ENCODE data around the gene ZZZ3. TPM values are rescaled to one million over a fixed set of nuclear protein-coding genes. Genes with fewer than 3 reads are reported as not detected.
"Not testable (repeated sequence)": the region's sequence is repeated elsewhere in the genome, so short reads cannot be mapped to it uniquely, and the experiment has no call there.

The ZZZ3 gene
- total and polyA plus RNA-seq, 2 donors (not counting 1 experiment from before 2014, with no cell fraction given): 14.4 to 65.7 TPM

- Histone ChIP-seq H2AFZ (ENCODE audit: insufficient read depth, low read depth, low read length, poor library complexity, severe bottlenecking) (no peak overlapping the region), H3K4me3 (ENCODE audit: control extremely low read depth in 1 of 5, extremely low read depth in 1 of 5, insufficient read depth in 1 of 5, low read depth in 2 of 5, low read length in 4 of 5) (no peak overlapping the region), H4K20me1 (ENCODE audit: control insufficient read depth, insufficient read depth, low read length, poor library complexity, severe bottlenecking) (peaks cover 28% of the 10 kb centered on the region), H3K27me3 (replicated peaks in 1 of 4; ENCODE audit: control extremely low read depth in 1 of 4, control insufficient read depth in 3 of 4, insufficient read depth in 4 of 4, low read length in 3 of 4) (no peaks in the 10 kb centered on the region), H3K27ac (ENCODE audit: low read length in 2 of 2) (no peak overlapping the region), H3K9me3 (ENCODE audit: control extremely low read depth in 1 of 3, control insufficient read depth in 2 of 3, insufficient read depth in 1 of 3, low read length in 2 of 3) (no peaks in the 10 kb centered on the region), H3K79me2 (ENCODE audit: control insufficient read depth, insufficient read depth, low read length) (peaks cover 65% of the 10 kb centered on the region), H3K9ac (ENCODE audit: low read length) (no peak overlapping the region), H3K36me3 (replicated peaks in 1 of 2; ENCODE audit: control extremely low read depth in 1 of 2, control insufficient read depth in 1 of 2, extremely low read depth in 1 of 2, insufficient read depth in 2 of 2, low read length in 1 of 2) (no peaks in the 10 kb centered on the region), H3K4me1 (ENCODE audit: control insufficient read depth in 2 of 2, insufficient read depth in 2 of 2, low read length in 2 of 2) (peaks cover 16 to 27% of the 10 kb centered on the region in 2 donors), H3K4me2 (replicated peaks; ENCODE audit: low read depth, low read length, poor library complexity, severe bottlenecking) (no peak overlapping the region)
- no peak overlapping the region for H3K4me3 Mint-ChIP-seq
- intact Hi-C loops (cut with micrococcal nuclease): loop anchor here (5.0 kb wide), 1 partner anchor 1958 kb away; the partner anchor contains the start of gene ACADM
- H3K27me3 Mint-ChIP-seq: no peaks in the 10 kb centered on the region
- TF ChIP-seq CTCF (IDR thresholded peaks at IDR 0.05) (no peak), EZH2 (IDR thresholded peaks at IDR 0.05; ENCODE audit: borderline replicate concordance, insufficient read depth, low read depth, low read length, poor library complexity, severe bottlenecking) (no peak)
- CTCF ChIA-PET: no interaction called here
- no peaks in the 10 kb centered on the region for H3K9me3 Mint-ChIP-seq (ENCODE audit: insufficient read depth)
- H3K4me1 Mint-ChIP-seq: peaks cover 46% of the 10 kb centered on the region
- WGBS (ENCODE audit: insufficient coverage): 87% methylated on average over 2 of the region's 2 CpGs
- POLR2A ChIA-PET: no interaction called here
- H3K27ac Mint-ChIP-seq: no peak overlapping the region
- ATAC-seq (ENCODE audit: low read depth) (no peak), DNase-seq (no peak)
Observed at GRCh38 chr1:77680173-77680572, 2.3 kb downstream of the ZZZ3 start.

- intact Hi-C loops (cut with micrococcal nuclease): no loop called here
- Histone ChIP-seq H2AFZ (ENCODE audit: insufficient read depth, low read depth, low read length, poor library complexity, severe bottlenecking) (no peak overlapping the region), H3K79me2 (ENCODE audit: control insufficient read depth, insufficient read depth, low read length) (peaks cover 77% of the 10 kb centered on the region), H3K4me2 (replicated peaks; ENCODE audit: low read depth, low read length, poor library complexity, severe bottlenecking) (no peak overlapping the region), H3K27ac (ENCODE audit: low read length in 2 of 2) (no peak overlapping the region), H3K4me3 (ENCODE audit: control extremely low read depth in 1 of 5, extremely low read depth in 1 of 5, insufficient read depth in 1 of 5, low read depth in 2 of 5, low read length in 4 of 5) (no peak overlapping the region), H3K4me1 (ENCODE audit: control insufficient read depth in 2 of 2, insufficient read depth in 2 of 2, low read length in 2 of 2) (peaks cover 13 to 23% of the 10 kb centered on the region in 2 donors), H3K36me3 (replicated peaks in 1 of 2; ENCODE audit: control extremely low read depth in 1 of 2, control insufficient read depth in 1 of 2, extremely low read depth in 1 of 2, insufficient read depth in 2 of 2, low read length in 1 of 2) (no peaks in the 10 kb centered on the region), H3K27me3 (replicated peaks in 1 of 4; ENCODE audit: control extremely low read depth in 1 of 4, control insufficient read depth in 3 of 4, insufficient read depth in 4 of 4, low read length in 3 of 4) (no peaks in the 10 kb centered on the region), H3K9me3 (ENCODE audit: control extremely low read depth in 1 of 3, control insufficient read depth in 2 of 3, insufficient read depth in 1 of 3, low read length in 2 of 3) (no peaks in the 10 kb centered on the region), H4K20me1 (ENCODE audit: control insufficient read depth, insufficient read depth, low read length, poor library complexity, severe bottlenecking) (peaks cover 34% of the 10 kb centered on the region), H3K9ac (ENCODE audit: low read length) (no peak overlapping the region)
- ATAC-seq (ENCODE audit: low read depth) (no peak), DNase-seq (no peak)
- no peak overlapping the region for H3K4me3 Mint-ChIP-seq
- peaks cover 43% of the 10 kb centered on the region for H3K4me1 Mint-ChIP-seq
- no peak overlapping the region for H3K27ac Mint-ChIP-seq
- no CpG with 5 or more reads among the region's 5 CpGs for WGBS (ENCODE audit: insufficient coverage)
- ChIA-PET CTCF (no interaction called here), POLR2A (no interaction called here)
- no peaks in the 10 kb centered on the region for H3K27me3 Mint-ChIP-seq
- no peaks in the 10 kb centered on the region for H3K9me3 Mint-ChIP-seq (ENCODE audit: insufficient read depth)
- TF ChIP-seq EZH2 (IDR thresholded peaks at IDR 0.05; ENCODE audit: borderline replicate concordance, insufficient read depth, low read depth, low read length, poor library complexity, severe bottlenecking): no peak
- TF ChIP-seq CTCF (IDR thresholded peaks at IDR 0.05): no peak
Observed at GRCh38 chr1:77678660-77679610, 3.5 kb downstream of the ZZZ3 start.

GRCh38 chr1:77674807-77675206 lies 7.7 kb downstream of the ZZZ3 start:
- no CpG with 5 or more reads among the region's 3 CpGs for WGBS (ENCODE audit: insufficient coverage)
- POLR2A ChIA-PET; H3K27me3 Mint-ChIP-seq; H2AFZ ChIP-seq (ENCODE audit: insufficient read depth, low read depth, low read length, poor library complexity, severe bottlenecking); H3K27me3 ChIP-seq (replicated peaks in 1 of 4; ENCODE audit: control extremely low read depth in 1 of 4, control insufficient read depth in 3 of 4, insufficient read depth in 4 of 4, low read length in 3 of 4); H3K4me1 ChIP-seq (ENCODE audit: control insufficient read depth in 2 of 2, insufficient read depth in 2 of 2, low read length in 2 of 2); H3K9me3 ChIP-seq (ENCODE audit: control extremely low read depth in 1 of 3, control insufficient read depth in 2 of 3, insufficient read depth in 1 of 3, low read length in 2 of 3); H3K27ac Mint-ChIP-seq; H3K9ac ChIP-seq (ENCODE audit: low read length); H3K4me3 Mint-ChIP-seq; H3K4me3 ChIP-seq (ENCODE audit: control extremely low read depth in 1 of 5, extremely low read depth in 1 of 5, insufficient read depth in 1 of 5, low read depth in 2 of 5, low read length in 4 of 5); H3K27ac ChIP-seq (ENCODE audit: low read length in 2 of 2); DNase-seq; H3K4me2 ChIP-seq (replicated peaks; ENCODE audit: low read depth, low read length, poor library complexity, severe bottlenecking); H3K9me3 Mint-ChIP-seq (ENCODE audit: insufficient read depth); ATAC-seq (ENCODE audit: low read depth); H3K36me3 ChIP-seq (replicated peaks in 1 of 2; ENCODE audit: control extremely low read depth in 1 of 2, control insufficient read depth in 1 of 2, extremely low read depth in 1 of 2, insufficient read depth in 2 of 2, low read length in 1 of 2); intact Hi-C loops (cut with micrococcal nuclease): not testable (repeated sequence)
- CTCF ChIA-PET: interaction anchor here (1.0 kb wide), 1 partner anchor 7 kb away, joined by 3 read pairs; the partner anchor contains the start of gene ZZZ3
- peaks cover 97% of the 10 kb centered on the region for H3K79me2 ChIP-seq (ENCODE audit: control insufficient read depth, insufficient read depth, low read length)
- H4K20me1 ChIP-seq (ENCODE audit: control insufficient read depth, insufficient read depth, low read length, poor library complexity, severe bottlenecking): peaks cover 62% of the 10 kb centered on the region
- H3K4me1 Mint-ChIP-seq: peaks cover 46% of the 10 kb centered on the region

Data from B cell (primary cell).